GM23338 (cell line): Measurements from ENCODE around the gene DLGAP3. TPM values are rescaled to one million over a fixed set of nuclear protein-coding genes. Genes with fewer than 3 reads are reported as not detected.

Experiments
- ATAC-seq: fragments of 200-7000 bp; cut with Tn5 transposase; 3 replicates; pipeline ENCODE4 v1.9.1; 2020
- DNase-seq: peaks from one replicate; pipeline ENCODE4 v3.0.0-alpha.2; 2015; ENCODE audit warnings: low spot score
- H2AFZ ChIP-seq: fragments of 200-600 bp; sonication (generic); 2 replicates; pipeline ENCODE4 v1.8.0; 2016; ENCODE audit warnings: antibody characterized with exemption, mild to moderate bottlenecking, moderate library complexity
- H3F3A ChIP-seq: fragments of 200-600 bp; sonication (generic); replicated peaks from 2 replicates; pipeline ENCODE4 v1.8.0; 2017; ENCODE audit warnings: antibody characterized with exemption, mixed run types, low read depth
- H3K27ac ChIP-seq: fragments of 200-600 bp; sonication (generic); 2 replicates; pipeline ENCODE4 v1.6.1; 2016; ENCODE audit warnings: low read depth
- H3K27me3 ChIP-seq: fragments of 200-600 bp; sonication (generic); 2 replicates; pipeline ENCODE4 v1.8.0; 2016; ENCODE audit warnings: mild to moderate bottlenecking, mixed run types, moderate library complexity; ENCODE audit not compliant: insufficient read depth
- H3K36me3 ChIP-seq: fragments of 200-600 bp; sonication (generic); 2 replicates; pipeline ENCODE4 v1.8.0; 2016; ENCODE audit warnings: mild to moderate bottlenecking; ENCODE audit not compliant: insufficient read depth
- H3K4me1 ChIP-seq: fragments of 200-600 bp; sonication (generic); 2 replicates; pipeline ENCODE4 v1.8.0; 2016; ENCODE audit warnings: mild to moderate bottlenecking, moderate library complexity; ENCODE audit not compliant: insufficient read depth
- H3K4me2 ChIP-seq: fragments of 200-600 bp; sonication (generic); 2 replicates; pipeline ENCODE4 v1.7.1; 2017; ENCODE audit warnings: mixed run types
- H3K4me3 ChIP-seq: fragments of 200-600 bp; sonication (generic); 2 replicates; pipeline ENCODE4 v1.6.1; 2016; ENCODE audit warnings: mixed run types
- H3K79me2 ChIP-seq: fragments of 200-600 bp; sonication (generic); replicated peaks from 2 replicates; pipeline ENCODE4 v1.8.0; 2017; ENCODE audit warnings: mild to moderate bottlenecking; ENCODE audit not compliant: insufficient read depth
- H3K9me2 ChIP-seq: fragments of 200-600 bp; sonication (generic); 2 replicates; pipeline ENCODE4 v1.8.0; 2017; ENCODE audit not compliant: insufficient read depth
- H4K20me1 ChIP-seq: fragments of 200-600 bp; sonication (generic); replicated peaks from 2 replicates; pipeline ENCODE4 v1.8.0; 2017; ENCODE audit warnings: mild to moderate bottlenecking; ENCODE audit not compliant: insufficient read depth
- H3K27ac Mint-ChIP-seq: 2 replicates; pipeline ENCODE4 v1.8.0; 2020; ENCODE audit warnings: inconsistent platforms, mild to moderate bottlenecking, moderate library complexity, mixed read lengths
- H3K27me3 Mint-ChIP-seq: 3 replicates; pipeline ENCODE4 v1.8.0; 2022; ENCODE audit warnings: low read depth, mild to moderate bottlenecking, moderate library complexity, mixed read lengths, inconsistent platforms; ENCODE audit not compliant: insufficient read depth, poor library complexity
- H3K36me3 Mint-ChIP-seq: 3 replicates; pipeline ENCODE4 v1.8.0; 2021; ENCODE audit warnings: low read depth, mild to moderate bottlenecking, inconsistent platforms, moderate library complexity, mixed read lengths
- H3K4me1 Mint-ChIP-seq: 3 replicates; pipeline ENCODE4 v1.8.0; 2020; ENCODE audit warnings: mild to moderate bottlenecking, inconsistent platforms, mixed read lengths
- H3K4me3 Mint-ChIP-seq: 3 replicates; pipeline ENCODE4 v1.8.0; 2021; ENCODE audit warnings: moderate library complexity, mild to moderate bottlenecking, inconsistent platforms, mixed read lengths
- H3K9me3 Mint-ChIP-seq: 3 replicates; pipeline ENCODE4 v1.8.0; 2020; ENCODE audit warnings: moderate library complexity, mild to moderate bottlenecking, inconsistent platforms, mixed read lengths
- CREB1 ChIP-seq: fragments of 250-450 bp; sonication (Bioruptor Pico); IDR thresholded peaks from 2 replicates; pipeline ENCODE4 v1.5.0; 2020; ENCODE audit warnings: low read depth, mild to moderate bottlenecking, moderate library complexity
- CTCF ChIP-seq, 2 experiments: fragments of 200-600 bp in 1 of 2; sonication (generic) in 1 of 2; conservative IDR thresholded peaks; 2 replicates each; pipeline versions ENCODE4 v1.5.1 to v1.6.1; 2016 to 2017; ENCODE audit warnings: antibody characterized with exemption in 2 of 2, low read depth in 2 of 2, mild to moderate bottlenecking in 2 of 2, moderate library complexity in 1 of 2
- ETS1 ChIP-seq: IDR thresholded peaks from 2 replicates; pipeline ENCODE4 v1.6.1; 2016; ENCODE audit warnings: antibody characterized with exemption
- EZH2 ChIP-seq: fragments of 200-600 bp; sonication (generic); IDR thresholded peaks from one replicate; pipeline ENCODE4 v1.8.0; 2017; ENCODE audit warnings: antibody characterized with exemption, mild to moderate bottlenecking, low read depth; ENCODE audit not compliant: unreplicated experiment
- EZH2phosphoT487 ChIP-seq: fragments of 200-600 bp; sonication (generic); IDR thresholded peaks from one replicate; pipeline ENCODE4 v1.8.1; 2018; ENCODE audit warnings: antibody characterized with exemption; ENCODE audit not compliant: unreplicated experiment
- JUNB ChIP-seq: IDR thresholded peaks from one replicate; pipeline ENCODE4 v1.6.1; 2016; ENCODE audit warnings: antibody characterized with exemption; ENCODE audit not compliant: unreplicated experiment
- NANOG ChIP-seq: IDR thresholded peaks from 2 replicates; pipeline ENCODE4 v1.6.1; 2016; ENCODE audit warnings: antibody characterized with exemption, borderline replicate concordance
- POLR2AphosphoS5 ChIP-seq: IDR thresholded peaks from 2 replicates; pipeline ENCODE4 v1.6.1; 2016; ENCODE audit warnings: antibody characterized with exemption, low read depth
- REST ChIP-seq: IDR thresholded peaks from one replicate; pipeline ENCODE4 v1.6.1; 2018; ENCODE audit warnings: antibody characterized with exemption; ENCODE audit not compliant: unreplicated experiment
- STAT1 ChIP-seq: IDR thresholded peaks from one replicate; pipeline ENCODE4 v1.6.1; 2016; ENCODE audit warnings: antibody characterized with exemption; ENCODE audit not compliant: unreplicated experiment
- ZNF114 ChIP-seq: fragments of 250-450 bp; sonication (Bioruptor Pico); IDR thresholded peaks from 2 replicates; pipeline ENCODE4 v1.5.0; 2020; ENCODE audit warnings: mild to moderate bottlenecking, moderate library complexity
- ZNF331 ChIP-seq: fragments of 250-450 bp; sonication (Bioruptor Pico); IDR thresholded peaks from 2 replicates; pipeline ENCODE4 v1.5.0; 2020; ENCODE audit warnings: low read depth, mild to moderate bottlenecking, moderate library complexity
- ZNF462 ChIP-seq: fragments of 250-450 bp; sonication (Bioruptor Pico); IDR thresholded peaks from 2 replicates; pipeline ENCODE4 v1.5.0; 2020; ENCODE audit warnings: mild to moderate bottlenecking, moderate library complexity
- polyA plus RNA-seq: library from polyadenylated mRNA; unstranded; fragments of >200 nt; fragmentation: Nextera tagmentation; extraction: Ambion mirVana; gene quantifications from 2 replicates; pipeline ENCODE4 v1.2.1, GENCODE V29; 2016
- total RNA-seq: library from RNA; depleted of rRNA; stranded (reverse); fragments of >200 nt; shearing (Covaris generic); gene quantifications from 2 replicates; pipeline ENCODE4 v1.2.3, GENCODE V29; 2014

DLGAP3 gene
- total and polyA plus RNA-seq, 2 experiments from 2014 or later = 7.1 to 13.7 TPM

GRCh38 chr1:34950428-34950827, 21.0 kb upstream of the DLGAP3 start:
- H3K4me1 Mint-ChIP-seq = no peaks in the 10 kb centered on the region
- Histone ChIP-seq H3F3A (no peaks in the 10 kb centered on the region), H3K4me1 (no peaks in the 10 kb centered on the region), H3K27me3 (no peaks in the 10 kb centered on the region), H3K4me3 (no peak overlapping the region), H3K36me3 (no peaks in the 10 kb centered on the region), H4K20me1 (no peaks in the 10 kb centered on the region), H3K79me2 (no peaks in the 10 kb centered on the region), H3K27ac (no peak overlapping the region), H2AFZ (no peak overlapping the region), H3K9me2 (0 out of 2 replicates have a peak, but pooled peaks cover 4% of the 10 kb centered on the region), H3K4me2 (no peak overlapping the region)
- no peak for DNase-seq
- peaks cover 11% of the 10 kb centered on the region for H3K9me3 Mint-ChIP-seq
- H3K27ac Mint-ChIP-seq = no peak overlapping the region
- H3K27me3 Mint-ChIP-seq = no peaks in the 10 kb centered on the region
- no peak for ATAC-seq
- TF ChIP-seq ZNF114 (CRISPR knock-in tag) (no peak), ETS1 (no peak), CREB1 (CRISPR knock-in tag) (no peak), CTCF (conservative IDR thresholded peaks at IDR 0.05; ENCODE audit: low read depth in 2 of 2) (no peak), EZH2phosphoT487 (no peak), ZNF462 (CRISPR knock-in tag) (no peak), POLR2AphosphoS5 (no peak), NANOG (no peak), STAT1 (no peak), EZH2 (no peak), ZNF331 (CRISPR knock-in tag) (no peak), REST (no peak), JUNB (no peak)
- H3K4me3 Mint-ChIP-seq = no peak overlapping the region
- peaks cover 4% of the 10 kb centered on the region; the same call in 1 of the 3 replicates for H3K36me3 Mint-ChIP-seq
